HG02623 (cell line): ENCODE results near the gene GHRL.

Experiments used
- ATAC-seq: cut with Tn5 transposase; IDR thresholded peaks from one replicate; pipeline ENCODE4 v1.9.1; 2021; ENCODE audit warnings: moderate library complexity; ENCODE audit not compliant: unreplicated experiment

Gene GHRL

DNA sequence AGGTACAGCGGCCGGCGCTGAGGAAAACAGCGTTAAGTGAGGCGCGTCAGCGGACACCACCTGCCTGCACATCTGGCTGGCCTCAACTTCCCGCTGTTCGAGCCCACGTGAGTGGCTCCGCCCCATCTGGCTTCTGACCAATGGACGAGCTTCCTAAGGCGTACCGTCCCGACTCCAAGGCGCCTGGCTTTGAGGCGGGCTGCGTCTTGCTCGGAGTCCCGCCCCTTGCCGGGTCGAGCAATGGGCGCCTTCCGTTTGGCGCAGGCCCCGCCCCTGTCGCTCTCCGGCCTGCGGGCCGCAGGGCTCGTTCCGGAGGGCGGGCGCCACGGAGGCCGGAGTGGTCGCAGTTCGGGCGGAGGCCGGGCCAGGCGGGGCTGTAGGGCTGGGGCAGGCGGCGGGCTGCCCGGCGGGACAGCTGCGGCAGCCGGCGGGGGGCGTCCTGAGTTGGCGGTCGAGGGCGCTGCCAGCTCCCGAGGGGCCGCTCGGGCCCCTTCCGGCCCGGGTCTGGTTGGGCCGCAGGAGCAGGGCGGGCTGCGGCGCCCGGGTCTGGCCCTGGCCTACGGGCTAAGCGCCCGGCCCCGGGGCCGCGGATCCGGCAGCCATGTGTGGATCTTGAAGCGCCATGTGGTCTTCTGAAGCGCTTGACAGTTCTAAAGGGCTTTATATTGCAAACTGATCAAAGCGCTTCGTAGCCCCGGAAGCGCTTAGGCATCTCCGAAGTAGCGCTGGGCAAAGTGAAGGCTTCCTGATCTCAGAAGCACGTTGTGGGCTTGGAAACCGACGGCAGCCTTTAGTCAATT is 44.4 kb downstream of the GHRL start, which contains the start of gene TATDN2:
Gene TATDN2 (plus strand): TSS at position 276 of the 800 bp plus-strand sequence. CDS start 742 bp downstream, outside the sequence.
- peak; percentile 94 for ATAC-seq

DNA sequence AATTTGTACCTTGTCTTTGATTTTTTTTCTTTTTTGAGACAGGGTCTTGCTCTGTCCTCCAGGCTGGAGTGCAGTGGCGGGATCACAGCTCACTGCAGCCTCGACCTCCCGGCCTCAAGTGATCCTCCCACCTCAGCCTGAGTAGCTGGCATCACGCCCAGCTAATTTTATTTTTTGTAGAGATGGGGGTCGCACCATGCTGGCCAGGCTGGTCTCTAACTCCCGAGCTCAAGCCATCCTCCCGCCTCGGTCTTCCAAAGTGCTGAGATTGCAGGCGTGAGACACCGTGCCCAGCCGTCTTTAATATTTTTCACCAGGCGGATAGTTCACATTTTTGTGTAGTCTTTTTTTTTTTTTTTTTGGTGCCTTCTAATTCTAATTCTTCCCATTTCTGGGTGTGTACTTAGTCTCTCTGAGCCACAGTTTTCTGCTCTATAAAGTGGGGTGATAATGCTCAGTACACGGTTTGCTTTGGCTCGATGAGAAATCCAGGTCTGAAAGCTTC is 45.0 kb downstream of the GHRL start:
- ATAC-seq: no peak

DNA sequence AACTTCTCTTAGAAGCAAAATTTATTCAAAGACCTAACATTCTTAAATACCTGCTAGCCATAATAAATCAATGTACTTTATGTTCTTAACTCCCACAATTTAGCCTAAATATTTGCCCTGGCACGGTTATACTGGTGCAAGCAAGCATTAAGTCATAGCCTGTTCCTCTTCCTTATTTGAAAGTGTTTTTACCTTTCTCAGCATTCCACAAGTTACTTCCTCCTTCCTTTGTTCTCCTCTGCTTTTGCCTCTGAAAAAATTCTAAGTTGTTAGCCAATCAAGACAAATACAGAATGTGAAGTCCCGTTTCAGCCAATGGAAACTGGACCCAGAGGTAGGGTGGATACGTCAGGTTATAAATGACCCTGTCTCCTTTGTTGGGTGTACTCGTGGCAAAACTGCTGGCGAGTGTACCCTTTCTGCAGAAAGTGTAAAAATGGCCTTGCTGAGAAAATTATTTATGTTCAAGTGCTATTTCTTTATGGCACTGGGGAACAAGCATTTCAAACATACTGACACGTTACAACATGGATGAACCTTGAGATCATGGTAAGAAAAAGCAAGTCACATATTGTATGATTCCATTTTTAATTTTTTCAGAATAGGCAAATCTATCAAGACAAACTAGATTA is 47.5 kb downstream of the GHRL start:
- no peak for ATAC-seq

DNA sequence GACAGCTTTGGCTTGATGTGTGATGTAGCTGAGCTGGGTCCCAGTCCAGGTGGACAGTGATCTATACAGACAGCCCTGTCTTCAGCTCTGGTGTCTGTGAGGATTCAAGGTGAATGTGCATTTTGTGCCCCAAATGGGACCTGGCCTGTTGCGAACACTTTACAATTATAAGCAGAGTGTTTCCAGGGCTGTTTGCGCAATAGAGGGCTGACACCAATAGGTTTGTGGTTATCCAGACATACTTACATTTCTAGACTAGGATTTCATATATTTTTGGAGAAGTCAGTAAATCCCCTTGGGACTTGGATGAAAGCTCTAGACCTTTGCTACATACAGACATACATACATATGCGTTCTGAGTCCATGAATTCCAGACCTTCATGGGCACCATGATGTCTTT is 48.7 kb downstream of the GHRL start:
- ATAC-seq: no peak

DNA sequence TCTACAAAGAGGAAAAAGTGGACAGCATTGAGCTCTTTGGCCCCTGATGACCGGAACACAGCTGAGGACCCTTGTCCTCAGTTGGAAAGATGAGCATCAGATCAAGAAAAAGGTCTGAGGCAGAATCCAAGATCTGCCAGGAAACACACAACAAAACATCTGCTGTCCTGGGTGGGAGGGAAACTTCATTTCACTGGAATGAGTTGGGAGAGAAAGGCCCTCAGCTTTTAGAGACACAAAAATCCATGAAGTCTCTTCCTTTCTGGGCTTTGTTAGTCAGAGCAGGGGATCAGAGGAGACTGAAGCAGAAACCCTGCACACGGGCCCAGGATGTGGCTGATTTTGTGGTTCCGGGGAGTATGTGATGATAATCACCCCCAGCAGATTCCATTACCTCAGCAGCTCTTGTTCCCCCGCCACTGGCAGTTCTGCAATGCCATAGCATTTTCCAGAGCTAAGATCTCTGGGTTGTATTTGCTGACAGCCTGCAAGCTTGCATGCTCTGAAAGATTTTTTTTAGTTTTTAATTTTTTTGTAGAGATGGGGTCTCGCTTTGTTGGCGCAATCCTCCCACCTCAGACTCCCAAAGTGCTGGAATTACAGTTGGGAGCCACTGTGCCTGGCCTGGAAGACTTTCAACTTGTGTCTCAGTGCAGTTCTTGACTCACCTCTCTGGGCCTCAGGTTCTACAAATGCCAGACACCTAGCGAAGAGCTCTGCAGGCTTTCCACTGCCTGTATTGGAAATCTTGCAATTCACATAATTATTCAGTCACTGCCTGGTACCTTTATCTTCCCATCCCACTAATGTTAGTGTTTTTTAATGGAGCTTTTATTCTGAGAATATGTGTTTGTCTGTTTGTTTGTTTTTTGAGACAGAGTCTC is 50.3 kb downstream of the GHRL start:
- no peak for ATAC-seq

DNA sequence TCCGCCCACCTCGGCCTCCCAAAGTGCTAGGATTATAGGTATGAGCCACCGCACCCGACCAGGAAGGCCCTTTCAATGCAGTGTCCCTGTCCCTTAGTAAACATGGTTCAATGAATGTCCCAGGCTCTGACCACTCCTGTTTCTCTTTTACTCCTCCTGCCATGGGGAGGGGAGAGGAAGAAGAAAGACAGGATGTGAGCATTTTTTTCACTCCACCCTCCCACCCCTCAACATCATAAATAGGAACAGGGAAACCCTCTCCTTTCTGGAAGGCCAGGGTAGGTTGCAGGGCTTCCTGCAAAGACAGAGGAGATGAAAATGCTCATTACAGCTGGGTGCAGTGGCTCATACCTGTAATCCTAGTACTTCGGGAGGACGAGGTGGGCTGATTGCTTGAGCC is 51.9 kb downstream of the GHRL start:
- no peak for ATAC-seq

DNA sequence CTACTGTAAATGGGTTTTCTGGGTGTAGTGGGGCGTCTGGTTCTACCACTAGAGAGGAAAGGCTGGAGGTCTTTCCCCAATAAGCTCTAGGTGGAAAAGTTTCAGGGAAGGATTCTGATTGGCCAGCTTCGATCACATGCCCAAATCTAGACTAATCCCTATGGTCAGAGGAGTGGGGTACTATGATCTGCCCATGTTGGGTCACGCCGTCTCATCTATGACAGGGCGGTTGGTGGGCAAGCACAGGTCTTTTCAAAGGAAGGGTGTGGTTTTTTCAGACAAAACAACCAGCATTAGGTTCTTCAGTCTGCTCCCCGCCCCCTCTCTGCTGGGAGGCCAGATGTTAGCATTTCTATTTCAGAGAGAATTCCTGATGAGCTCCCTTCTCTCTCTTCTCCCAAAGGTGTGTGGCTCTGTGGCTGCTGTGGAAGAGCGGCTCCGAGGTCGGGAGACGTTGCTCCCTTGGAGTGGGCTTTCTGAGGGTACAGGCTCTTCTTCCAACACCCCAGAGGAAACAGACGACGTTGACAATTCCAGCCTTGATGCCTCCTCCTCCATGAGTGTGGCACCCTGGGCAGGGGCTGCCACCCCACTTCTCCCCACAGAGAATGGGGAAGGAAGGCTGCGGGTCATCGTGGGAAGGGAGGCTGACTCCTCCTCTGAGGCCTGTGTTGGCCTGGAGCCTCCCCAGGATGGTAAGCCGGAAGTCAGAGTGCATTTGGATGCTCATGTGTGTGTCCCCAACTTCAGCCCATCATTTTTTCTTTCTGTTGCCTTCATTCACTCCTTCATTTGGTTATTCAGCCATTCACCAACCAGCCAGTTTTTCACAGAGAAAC is 54.2 kb downstream of the GHRL start:
- no peak for ATAC-seq
